ENCODE data around the gene NOLC1.

Gene NOLC1

DNA sequence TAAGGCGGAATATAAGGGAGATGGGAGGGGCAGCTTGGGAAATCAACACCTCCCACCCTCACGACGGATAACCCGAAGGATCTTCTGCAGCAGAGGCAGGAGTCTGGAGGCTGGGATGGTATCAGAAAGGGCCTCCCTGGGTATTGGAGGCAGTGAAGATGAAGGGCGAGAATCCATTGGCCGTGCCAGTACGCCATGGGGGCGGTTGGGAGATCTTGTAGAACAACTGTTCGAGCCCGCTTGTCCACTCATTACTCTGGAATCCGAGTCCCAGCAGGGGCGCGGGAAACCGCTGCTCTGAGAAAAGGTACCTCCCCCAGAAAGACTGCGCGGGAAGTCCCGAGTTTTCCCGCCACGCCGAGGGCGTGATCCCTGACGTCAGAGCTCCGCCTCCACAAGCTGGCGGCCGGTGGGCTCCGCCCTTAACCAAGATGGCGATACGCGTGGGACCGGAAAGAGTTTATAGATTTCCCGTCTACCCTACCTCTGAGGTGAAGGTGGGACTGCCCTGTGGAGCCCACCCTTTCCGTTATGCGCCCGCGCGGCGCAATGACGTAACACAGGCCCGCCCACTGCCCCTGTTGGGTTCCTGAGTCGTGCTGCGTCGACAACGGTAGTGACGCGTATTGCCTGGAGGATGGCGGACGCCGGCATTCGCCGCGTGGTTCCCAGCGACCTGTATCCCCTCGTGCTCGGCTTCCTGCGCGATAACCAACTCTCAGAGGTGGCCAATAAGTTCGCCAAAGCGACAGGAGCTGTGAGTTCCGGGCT is at the start of gene NOLC1:
NOLC1 (plus strand) TSS at position 616 of the 771 bp plus-strand sequence; CDS start at position 638, 22 bp downstream.
- peak; percentile 98 to 100 (median 99) for DNase-seq (ENCODE audit: low read depth in 3 of 3)

DNA sequence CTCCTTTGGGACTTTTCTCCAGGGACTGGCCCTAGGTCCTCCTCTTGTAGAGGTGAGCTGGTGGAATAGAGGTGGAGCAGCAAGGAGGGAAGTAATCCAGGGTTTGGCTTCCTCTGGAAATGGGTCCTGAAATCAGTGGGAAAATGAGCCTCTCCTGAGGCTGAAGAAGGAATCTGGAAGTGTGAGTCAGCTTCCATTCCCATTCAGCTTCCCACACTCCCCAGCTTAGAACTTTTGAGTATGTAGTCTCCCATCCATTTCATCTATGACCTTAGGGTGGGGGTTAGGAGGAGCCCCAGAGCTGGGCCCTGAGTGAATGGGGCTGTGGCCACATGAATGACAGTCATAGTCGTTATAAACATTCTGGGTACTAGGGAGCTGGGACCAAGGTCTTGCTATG is 49.8 kb upstream of the NOLC1 start:
- DNase-seq (ENCODE audit: low read depth in 3 of 3): no peak

DNA sequence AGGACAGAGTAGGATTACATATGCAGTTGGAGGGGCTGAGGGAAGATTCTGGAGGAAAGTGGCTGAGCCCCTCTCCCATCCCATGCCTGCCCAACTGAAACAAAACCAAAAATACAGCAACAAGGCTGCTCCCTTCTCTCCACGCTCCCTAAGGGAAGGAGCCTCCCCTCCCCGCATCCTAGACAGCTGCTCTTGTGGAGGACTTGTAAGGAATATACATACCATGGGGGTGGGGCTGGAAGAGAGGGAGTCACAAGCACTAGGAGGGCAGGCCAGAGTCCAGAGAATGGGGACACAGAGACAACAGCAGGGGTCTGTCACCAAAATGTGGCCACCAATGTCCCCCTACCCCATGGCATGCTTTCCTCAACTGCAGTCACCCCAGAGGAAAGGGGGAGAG is 45.2 kb upstream of the NOLC1 start:
- no peak for DNase-seq (ENCODE audit: low read depth in 3 of 3)

DNA sequence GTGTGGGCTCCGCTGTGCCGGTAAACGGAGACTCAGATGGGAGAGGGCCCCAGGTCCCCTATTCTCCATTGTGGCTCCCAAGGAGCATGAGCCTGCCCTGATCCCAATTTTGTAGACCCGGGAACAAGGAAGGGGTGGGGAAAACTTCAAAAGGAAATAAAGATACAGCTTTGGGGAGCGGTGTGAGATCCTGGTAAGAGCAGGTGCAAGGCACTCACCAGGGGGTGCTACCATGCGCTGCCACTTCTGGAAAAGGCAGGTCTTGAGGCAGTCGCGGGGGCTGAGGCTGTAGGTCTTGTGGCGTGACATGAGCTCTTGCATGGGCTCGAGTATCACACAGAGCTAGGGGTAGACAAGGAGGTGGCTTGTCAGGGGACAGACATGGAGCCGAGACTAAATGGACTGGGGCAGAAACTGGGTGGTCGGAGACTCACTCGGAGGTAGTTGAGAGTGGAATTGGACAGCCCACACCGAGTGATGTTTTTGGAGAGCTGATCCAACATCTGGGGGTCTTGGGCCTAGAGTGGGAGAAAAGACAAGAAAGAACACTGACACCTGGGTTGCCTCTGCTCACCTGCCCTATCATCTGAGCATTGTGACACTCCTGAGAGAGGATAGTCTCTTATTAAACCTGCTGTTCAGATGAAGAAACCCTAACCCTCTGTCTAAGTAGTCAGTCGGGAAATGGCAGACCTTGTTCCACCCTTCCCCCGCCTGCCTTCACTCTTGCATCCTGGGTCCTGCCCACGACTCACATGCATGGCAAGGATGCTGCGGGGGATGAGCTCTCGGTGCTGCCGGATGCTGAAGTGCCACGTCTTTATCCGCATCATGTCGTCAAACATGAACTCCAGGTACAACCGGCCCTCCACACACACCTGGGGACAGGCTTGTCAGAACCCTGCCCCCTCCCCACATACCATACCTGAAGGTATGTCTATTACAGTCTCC is 42.7 kb upstream of the NOLC1 start:
- no peak for DNase-seq (ENCODE audit: low read depth in 3 of 3)

DNA sequence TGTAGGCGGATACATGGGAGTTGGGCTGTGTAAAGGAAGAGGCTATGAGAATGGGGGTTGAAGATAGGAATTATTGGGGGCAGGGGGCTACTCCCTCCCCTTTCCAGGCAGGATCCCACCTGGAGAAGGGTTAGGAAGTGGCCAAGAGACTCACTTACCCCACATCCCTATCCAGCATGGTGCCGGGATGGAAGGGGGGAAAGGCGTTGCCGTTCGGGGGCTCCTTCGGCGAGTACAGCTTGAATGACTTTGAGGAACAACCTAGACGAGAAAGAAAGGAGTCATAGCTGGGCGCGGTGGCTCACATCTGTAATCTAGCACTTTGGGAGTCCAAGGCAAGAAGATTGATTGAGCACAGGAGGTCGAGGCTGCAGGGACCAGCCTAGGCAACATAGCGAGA is 40.9 kb upstream of the NOLC1 start:
- DNase-seq (ENCODE audit: low read depth in 3 of 3): no peak

DNA sequence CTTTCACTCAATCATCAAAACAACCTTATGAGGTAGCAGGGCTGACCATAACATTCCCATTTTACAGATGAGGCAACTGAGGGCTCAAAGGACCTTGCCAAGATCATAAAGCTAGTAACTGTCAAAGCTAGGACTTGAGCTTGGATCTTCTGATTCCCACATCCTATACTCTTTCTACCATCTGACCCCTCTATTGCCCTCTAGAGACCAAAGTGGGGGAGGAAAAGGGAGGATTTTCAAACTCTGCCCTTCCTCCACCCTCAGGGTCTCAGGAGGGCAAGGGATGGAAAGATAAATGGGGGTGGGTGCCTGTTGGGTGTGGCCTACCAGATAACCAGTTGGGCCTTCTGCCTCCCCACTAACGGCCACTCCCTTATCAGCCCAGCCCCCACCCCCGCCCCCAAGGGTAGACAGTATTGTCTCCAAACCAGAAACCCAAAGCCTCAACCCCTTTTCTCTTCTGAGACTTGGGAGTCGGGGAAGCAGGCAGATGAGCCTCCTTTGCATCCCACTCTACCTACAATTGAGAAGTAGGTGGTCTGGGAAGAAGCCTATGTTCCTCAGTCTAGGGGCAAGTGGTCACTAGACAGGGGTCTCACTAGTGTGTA is 39.9 kb upstream of the NOLC1 start:
- DNase-seq (ENCODE audit: low read depth in 3 of 3): no peak

DNA sequence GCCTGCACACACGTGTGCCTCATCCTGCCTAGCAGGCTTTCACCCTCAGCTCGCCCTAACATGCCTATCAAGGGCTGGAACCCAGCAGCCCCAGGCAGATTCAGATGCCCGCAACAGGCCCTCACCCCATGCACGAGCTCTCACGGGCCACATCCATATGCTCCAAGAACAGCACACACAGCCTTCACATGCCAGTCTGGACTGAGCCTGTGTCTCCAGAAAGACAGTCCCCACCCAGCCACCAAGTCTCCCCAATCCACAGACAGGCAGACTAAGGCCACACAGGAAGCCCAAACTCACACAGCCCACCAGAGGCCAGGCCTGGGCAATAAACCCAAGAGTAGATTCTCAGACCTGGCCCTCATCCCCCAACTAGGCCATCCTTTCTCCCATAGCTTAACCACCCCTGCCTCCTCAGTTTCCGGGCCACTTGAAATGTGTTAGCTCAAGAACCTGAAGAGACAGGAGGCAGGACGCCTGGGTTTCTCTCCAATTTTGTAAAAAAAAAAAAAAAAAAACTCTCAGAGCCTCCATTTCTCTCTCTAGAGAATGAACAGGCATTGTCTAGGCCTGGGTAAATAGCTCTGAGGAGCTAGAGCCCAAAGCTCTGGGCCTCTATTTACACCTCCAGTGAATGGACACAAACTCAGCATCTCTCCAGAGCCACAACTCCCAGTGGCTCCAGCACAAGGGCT is 38.8 kb upstream of the NOLC1 start:
- DNase-seq (ENCODE audit: low read depth in 3 of 3): no peak

DNA sequence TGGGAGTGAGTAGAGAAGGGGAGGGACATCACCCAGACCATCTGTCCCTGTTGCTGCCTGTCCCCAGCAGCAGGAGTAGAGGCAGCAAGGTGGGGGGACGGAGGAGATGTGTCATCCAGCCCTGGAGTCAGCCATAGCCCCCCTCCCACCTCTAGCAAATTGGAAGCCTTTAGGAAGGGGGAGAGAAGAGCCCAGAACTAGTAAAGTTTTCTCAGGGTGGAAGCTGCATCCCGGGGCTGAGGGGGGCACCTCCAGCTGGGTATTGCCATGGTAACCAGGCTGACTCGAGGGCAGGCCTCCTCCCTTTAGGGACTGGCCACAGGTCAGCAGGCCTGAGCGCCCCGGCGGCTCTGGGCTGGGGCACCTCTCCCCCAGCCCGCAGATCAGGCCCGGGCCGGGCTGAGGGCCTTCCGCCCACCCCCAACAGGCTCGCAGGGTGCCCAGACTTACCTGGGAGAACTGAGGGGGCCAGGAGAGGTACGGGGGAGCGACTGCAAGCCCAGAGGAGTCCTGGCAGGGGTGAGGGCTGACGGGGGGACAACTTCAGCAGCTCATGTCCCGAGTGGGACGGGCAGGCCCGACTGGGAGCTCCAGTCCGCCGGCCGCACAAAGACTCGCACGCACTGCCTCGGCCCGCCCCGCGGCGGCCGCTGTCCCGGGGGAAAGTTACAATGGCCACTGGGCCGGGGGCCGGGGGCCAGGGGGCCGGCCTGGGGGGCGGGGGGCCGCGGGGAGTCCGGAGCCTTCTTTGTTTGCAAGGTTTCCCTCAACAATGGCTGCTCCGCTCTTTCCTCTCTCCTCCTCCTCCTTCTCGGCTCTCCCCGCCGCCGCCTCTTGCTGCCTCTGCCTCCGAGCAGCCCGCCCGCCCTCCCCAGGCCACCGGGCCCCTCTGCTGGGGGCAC is 38.0 kb upstream of the NOLC1 start:
- no peak for DNase-seq (ENCODE audit: low read depth in 3 of 3)

DNA sequence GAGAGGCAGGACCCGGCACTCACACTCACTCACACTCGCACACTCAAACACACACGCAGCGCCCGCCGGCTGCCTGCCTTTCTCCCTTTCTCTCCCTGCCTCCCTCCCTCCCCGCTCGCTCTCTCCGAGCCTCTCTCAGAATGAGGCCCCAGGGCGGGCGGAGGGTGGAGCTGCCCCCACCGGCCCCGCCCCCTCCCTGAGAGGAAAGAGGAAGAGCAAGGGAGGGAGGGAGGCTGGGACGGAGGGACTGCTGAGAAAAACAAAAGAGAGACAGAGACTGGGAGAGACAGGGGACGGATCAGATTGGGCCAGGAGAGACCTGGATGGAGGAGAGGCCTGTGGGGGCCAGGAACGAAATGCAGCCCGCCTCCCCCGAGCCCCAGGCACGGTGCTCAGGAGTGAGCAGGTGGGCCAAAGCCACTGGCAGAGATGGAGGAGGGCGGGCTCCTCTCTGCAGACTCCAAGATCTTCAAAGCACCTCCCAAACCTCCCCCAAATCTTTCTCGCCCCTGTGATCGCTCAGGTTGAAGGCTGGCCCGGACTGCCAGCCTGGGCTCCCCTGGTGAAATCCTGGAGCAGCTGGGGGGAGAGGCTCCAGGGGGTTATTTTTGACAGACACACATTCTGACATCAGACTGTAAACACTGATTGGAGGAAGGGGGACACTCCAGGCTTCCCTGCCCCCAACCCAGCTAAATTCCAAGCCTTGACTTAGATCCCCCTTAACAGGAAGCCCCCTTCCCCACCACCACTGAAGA is 37.1 kb upstream of the NOLC1 start:
- DNase-seq (ENCODE audit: low read depth in 3 of 3): peak; percentile 74 to 90 (median 79)

DNA sequence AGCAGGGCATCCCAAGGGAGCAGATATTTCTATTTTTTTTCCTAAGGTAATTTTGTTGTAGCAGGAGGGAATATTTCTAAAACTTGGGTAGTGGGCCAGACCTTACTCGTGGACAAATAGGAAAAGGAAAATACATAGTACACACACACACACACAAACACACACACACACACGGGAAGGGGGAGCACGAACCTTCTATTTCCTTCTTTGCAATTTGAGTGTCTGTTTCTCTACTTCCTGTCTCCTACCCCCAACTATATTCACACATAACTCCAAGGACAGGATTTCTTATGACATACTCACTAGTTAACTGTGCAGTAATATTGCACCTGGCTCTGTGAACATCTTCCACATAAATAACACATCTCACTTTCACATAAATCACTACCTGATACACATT is 36.4 kb upstream of the NOLC1 start:
- no peak for DNase-seq (ENCODE audit: low read depth in 3 of 3)

DNA sequence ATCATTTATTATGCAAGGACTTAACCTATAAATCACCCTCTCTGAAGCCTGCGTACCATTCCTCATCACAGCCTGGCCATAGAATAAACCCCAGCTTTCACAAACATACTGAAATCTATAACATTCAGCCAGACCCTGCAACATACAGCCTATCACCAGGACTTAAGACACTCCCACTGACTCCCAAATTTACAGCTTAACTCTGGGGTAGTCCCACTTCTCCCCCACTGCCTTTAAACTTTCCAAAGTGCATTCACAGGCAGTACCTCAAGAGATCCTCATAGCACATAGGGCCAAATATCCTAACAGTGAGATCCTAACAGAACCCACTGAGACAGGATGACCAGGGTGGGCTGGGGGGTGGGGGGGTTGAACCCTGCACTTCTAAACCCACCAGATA is 35.5 kb upstream of the NOLC1 start:
- no peak for DNase-seq (ENCODE audit: low read depth in 3 of 3)

DNA sequence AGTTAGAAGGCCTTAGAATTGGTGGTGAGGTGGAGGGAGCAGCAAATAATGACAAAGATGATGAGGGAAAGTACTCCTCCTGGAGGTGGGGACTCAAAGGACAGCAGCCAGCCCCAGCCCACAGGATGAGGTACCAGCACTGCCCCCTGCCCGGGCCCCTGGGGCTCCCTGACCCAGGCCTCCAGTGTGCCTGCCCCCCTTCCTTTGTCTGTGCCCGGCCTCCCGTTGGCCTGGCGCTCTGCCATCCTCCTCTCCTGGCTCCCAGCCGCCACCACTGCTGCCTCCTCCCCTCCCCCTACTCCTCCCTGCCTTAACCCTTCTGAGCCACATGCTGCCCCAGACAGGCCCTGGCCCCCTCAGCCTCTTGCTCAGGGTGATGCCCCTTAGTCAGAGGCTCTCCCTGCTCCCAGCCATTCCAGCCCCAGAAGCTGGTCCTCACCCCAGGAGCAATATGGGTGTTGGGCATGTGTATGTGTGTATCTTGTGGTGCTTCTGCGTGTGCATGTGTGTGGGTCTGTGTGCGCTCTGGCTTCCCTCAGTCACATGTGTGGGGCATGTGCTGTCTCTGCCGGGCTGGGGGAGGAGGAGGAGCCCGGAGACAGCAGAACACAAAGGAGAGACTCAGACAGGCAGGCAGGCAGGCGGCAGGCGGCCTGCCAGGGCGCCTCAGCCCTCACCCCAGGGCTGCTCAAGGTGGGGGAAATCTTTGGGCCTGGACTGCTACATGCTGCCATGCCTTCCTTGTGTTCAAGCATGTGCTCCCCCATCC is 34.6 kb upstream of the NOLC1 start:
- peak in 2 of 3 donors; percentile 60 to 64 for DNase-seq (ENCODE audit: low read depth in 3 of 3)

DNA sequence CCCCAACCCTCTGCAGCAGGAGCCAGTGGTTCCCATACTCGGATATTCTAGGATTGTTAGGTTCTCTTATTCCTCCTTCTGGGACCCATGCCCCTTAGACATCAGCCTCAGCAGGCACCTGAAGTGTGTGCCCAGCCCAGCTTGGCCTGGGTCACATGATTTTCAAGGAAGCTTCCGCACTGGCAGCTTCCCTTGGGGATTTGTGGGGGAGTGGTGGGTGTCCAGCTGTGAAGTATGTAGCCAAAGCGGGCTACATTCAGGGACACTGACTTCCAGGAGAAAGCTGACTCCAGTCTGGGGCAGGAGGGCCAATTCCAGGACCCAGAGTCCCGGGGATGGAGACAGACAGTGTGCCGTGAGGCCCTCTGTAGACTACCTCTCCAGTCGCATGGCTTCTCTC is 33.3 kb upstream of the NOLC1 start:
- no peak for DNase-seq (ENCODE audit: low read depth in 3 of 3)

DNA sequence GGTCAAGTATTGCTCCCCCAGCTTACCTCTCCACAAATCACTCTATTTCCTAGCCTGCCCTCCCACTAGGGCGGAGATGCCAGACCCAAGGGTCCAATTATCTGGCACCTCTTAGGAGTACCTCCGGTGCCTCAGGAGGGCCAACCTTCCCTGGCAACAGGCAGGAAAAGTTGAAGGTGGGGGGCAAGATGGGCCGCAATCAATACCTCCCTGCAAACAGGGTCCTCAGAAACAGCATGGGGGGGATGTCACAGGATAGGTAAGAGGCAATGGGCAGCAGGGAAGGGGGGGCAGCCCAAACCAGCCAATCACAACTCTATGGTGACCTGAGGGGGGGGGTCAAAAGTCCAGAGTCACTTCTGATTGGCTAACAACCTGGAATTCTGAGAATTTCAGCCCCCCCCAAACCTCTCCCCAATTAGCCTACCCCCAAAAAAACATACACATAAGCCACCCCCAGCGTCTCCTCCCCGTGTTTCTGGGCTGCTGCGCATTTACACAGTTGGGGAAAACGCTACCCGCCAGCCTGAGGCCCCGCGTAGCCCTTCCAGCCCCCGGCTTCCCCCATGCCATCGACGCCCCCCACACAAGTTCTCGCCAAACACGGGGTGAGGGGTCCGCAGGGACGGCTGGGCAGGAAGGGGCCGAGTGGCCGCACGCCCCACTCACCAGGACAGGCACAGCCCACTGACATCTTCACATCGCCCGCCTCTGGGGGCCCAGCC is 32.6 kb upstream of the NOLC1 start:
- DNase-seq (ENCODE audit: low read depth in 3 of 3): peak in 2 of 3 donors; percentile 32 to 57

DNA sequence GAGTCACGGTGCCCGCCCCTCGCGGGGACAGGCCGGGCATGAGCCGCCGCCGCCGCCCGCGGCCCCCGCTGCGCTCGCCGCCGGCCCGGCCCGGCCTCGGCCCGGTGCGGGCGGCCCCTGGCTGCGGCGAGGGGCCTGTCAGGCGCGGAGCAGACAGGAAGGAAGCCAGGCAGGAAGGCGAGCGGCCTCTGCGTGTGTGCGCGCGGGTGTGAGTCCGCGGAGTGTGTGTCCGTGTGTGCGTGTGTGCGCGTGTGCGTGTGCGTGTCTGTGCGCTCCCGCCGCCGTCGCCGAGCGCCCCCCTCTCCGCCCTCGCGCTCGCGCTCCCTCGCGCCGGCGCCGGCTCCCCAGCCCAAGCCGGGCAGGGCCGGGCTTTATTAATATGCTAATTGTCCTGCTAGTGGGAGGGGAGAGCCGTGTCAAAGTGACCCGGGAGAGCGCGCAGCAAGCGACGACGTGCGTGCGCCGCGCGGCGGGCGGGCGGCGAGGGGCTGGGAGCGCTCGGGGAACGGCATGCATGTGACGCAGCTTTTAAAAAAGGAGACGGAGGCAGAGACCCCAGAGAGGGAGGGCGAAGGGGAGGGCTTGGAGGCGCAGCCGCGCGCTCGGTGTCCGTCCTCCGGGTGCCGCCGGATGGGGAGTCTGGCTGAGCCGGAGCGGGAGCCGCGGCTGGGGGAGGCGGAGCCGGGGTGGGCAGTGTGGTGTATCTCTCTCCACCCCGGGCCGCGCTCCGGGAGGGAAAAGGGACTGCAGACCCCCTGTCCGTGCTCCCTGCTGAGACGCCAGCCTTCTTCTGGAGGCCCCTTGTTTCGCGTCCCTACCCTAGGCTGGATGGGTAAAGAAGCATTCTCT is 31.8 kb upstream of the NOLC1 start, which contains the start of gene LDB1:
LDB1 (minus strand) TSS at position 227 of the 849 bp plus-strand sequence. CDS start 258 bp downstream, outside the sequence.
- DNase-seq (ENCODE audit: low read depth in 3 of 3): peak in 2 of 3 donors; percentile 30 to 35

DNA sequence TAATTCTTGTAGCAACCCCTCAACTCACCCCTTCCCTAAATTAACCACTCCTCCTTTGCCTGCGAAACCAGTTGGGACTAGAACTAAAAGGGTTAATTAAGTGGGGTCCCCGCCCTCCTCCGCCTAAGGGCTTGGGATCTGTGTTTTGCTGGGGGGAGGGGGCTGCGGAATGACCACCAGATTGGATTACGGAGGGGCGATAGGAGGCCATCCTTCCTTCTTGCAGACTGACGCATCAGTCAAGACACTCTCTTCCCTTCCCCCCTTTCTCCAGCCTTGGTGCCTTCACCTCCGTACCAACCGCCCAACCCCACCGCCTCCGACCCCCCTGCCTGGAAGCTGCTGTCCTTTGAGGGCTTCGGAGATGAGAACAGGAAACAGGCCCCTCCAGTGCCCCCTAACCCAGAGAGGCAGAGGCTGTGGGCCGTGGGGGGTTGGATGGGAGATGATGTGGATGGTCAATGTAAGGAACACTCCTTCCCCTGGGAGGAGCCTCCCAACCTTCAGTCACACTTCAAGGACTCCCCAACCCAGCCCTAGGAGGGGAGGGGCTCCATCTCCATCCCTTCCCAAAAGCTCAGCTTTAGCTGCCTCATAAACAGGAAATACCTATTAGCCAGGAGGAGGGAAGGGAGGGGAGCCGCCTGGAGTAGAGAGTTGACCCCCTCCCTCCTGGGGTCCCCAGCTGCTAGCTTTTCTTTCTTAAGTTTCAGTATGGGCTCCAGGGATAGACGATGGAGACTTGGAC is 31.0 kb upstream of the NOLC1 start:
- no peak for DNase-seq (ENCODE audit: low read depth in 3 of 3)
